NCI-H345 treated with DMSO at 0.1 percent for 48 hours (cell line): ENCODE data around the gene PDE4A.
"Not testable (repeated sequence)": the region's sequence is repeated elsewhere in the genome, so short reads cannot be mapped to it uniquely, and the experiment has no call there.

Source experiments
- DNase-seq: peaks from one replicate; lab custom pipeline; 2025; ENCODE audit not compliant: unreplicated experiment; lab: John Stamatoyannopoulos, UW

PDE4A gene

DNA sequence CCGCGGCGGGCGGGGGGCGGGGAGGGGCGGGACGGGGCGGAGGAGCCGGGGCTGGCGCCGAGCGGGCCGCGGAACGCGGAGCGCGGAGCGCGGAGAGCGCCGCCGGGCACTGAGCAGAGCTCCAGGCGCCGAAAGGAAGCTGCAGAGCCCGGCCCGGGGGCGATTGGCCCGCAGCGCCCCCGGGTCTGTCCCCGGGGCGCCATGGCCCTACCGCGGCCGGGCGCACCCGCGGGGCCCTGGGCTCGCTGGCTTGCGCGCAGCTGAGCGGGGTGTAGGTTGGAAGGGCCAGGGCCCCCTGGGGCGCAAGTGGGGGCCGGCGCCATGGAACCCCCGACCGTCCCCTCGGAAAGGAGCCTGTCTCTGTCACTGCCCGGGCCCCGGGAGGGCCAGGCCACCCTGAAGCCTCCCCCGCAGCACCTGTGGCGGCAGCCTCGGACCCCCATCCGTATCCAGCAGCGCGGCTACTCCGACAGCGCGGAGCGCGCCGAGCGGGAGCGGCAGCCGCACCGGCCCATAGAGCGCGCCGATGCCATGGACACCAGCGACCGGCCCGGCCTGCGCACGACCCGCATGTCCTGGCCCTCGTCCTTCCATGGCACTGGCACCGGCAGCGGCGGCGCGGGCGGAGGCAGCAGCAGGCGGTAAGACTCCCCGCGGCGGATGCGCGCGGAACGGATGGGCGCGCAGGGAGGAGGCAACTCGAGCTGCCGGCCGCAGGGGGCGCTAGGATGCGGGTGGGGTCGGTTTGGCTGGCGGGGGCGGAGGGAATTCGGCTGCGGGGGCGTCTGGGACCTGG lies at the start of gene PDE4A:
TSS of gene PDE4A (plus strand) at position 95 of the 796 bp plus-strand sequence. CDS start at position 322, 227 bp downstream.
- no peak for DNase-seq

DNA sequence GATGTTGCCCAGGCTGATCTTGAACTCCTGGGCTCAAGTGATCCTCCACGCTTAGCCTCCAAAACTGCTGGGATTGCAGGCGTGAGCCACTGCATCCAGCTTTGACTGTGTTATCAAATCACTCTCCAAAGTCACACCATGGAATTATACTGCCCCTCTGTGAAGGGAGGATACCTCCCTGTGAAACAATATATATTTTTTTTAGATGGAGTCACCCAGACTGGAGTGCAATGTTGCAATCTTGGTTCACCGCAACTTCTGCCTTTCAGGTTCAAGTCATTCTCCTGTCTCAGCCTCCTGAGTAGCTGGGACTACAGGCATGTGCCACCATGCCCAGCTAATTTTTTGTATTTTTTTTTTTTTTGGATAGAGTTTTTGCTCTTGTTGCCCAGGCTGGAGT lies 47.6 kb upstream of the PDE4A start:
- DNase-seq = no peak

DNA sequence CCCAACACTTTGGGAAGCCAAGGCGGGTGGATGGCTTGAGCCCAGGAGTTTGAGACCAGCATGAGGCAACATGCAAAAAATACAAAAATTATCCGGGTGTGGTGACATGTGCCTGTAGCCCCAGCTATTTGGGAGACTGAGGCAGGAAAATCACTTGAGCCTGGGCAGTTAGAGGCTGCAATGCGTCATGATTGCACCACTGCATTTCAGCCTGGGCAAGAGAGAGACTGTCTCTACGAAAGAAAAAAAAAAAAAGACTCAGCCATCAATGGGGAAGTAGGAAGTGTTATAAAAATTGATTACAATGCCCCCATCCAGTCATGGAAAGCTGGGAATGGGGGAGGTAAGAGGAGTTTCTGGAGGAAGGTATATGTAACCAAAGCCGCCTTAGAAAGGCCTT lies 45.4 kb upstream of the PDE4A start:
- no peak for DNase-seq

DNA sequence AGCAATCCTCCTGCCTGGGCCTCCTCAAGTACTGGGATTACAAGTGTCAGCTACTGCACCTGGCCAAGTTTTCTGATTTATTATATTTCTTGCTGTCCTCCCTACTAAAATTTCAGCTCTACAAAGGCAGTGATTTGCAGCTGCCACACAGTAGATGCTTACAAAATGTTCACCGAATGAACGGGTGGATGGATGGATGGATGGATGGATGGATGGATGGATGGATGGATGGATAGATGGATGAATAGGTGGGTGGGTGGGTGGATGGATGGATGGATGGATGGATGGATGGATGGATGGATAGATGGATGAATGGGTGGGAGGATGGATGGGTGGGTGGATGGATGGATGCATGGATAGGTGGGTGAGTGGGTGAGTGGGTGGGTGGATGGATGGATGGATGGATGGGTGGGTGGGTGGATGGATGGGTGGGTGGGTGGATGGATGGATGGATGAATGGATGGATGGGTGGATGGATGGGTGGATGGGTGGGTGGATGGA lies 43.1 kb upstream of the PDE4A start:
- DNase-seq = not testable (repeated sequence)

DNA sequence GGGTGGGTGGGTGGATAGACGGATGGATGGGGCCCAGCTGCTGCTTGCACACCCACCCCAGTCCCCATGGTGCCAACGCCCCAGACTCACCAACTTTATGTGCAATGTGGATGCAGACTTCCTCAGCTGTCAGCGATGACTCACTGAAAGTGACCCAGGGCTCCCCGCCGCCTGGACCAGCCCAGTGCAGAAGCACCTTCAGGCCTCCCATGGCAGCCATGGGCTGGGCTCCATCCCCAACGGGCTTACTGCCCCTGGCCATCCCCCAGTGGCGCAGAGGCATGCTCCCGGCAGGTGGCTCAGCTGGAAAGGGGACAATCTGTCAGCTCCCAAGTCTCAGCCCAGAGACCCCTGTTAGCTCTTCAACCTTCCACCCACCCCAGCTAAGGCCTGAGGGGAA lies 42.2 kb upstream of the PDE4A start:
- DNase-seq = no peak

DNA sequence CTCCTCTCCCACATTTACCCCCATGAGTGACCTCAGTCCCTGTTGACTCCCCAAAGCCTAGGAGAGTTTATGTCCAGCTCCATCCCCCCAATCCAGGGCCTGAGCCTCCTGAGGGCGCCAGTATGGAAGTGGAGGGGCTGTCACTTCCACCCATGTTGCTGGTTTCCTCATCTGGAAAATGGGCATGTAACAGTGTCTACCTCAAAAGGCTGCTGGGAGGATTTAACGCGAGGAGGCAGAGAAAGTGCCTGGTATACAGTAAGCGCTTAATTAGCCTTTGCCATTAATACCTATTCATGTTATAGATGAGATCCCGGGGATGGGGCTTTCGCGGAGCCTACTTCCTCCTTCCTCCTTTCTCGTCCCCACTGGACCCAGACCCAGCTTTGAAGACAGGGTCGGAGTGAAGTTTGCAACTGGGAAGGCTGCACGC lies 40.4 kb upstream of the PDE4A start:
- DNase-seq = no peak

DNA sequence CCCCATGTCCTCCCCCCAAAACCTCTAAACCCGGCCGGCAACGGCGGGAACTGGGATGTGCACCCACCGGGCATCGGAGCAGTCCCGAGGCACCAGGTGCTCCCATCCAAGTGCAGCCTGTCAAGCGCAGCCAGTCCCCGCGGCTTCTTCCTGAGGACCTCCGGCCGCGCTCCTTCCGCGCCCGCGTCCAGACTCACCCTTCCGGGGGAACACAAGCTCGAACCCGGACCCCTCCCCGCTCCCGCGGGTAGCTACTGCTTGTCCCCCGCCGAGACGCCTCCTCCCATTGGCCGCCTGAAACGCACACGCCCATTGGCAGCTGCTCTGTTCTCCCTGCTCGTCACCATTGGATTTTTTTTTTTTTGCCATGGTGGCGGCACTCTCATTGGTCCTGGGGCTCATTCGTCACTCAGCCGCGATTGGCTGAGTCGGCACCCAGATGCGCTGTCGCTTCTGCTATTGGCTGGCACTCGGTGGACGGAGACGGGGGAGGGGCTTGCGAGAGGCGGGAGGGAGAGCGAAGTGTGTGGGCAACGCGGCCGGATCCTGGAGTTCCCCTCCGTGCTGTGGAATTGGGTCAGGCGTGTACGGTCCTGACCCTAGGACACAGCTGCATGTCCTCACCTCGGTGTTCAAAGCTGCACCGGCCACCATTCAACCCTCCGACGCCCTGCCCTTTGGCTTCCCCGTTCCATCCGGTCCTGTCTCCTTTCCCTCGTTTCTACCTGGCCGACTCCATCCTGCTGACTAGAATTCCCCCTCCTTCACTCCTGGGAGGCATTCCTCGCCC lies 39.8 kb upstream of the PDE4A start, which contains the start of gene TYK2:
TSS of gene TYK2 (minus strand) at position 260 of the 790 bp plus-strand sequence. CDS start 2,166 bp downstream, outside the sequence.
- DNase-seq = peak; percentile 96

DNA sequence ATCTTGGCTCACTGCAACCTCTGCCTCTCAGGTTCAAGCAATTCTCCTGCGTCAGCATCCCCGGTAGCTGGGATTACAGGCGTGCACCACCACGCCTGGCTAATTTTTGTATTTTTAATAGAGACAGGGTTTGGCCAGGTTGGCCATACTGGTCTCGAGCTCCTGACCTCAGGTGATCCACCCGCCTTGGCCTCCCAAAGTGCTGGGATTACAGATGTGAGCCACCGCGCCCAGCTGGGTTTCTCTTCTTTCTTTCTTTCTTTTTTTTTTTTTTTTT lies 37.2 kb upstream of the PDE4A start:
- DNase-seq = not testable (repeated sequence)

DNA sequence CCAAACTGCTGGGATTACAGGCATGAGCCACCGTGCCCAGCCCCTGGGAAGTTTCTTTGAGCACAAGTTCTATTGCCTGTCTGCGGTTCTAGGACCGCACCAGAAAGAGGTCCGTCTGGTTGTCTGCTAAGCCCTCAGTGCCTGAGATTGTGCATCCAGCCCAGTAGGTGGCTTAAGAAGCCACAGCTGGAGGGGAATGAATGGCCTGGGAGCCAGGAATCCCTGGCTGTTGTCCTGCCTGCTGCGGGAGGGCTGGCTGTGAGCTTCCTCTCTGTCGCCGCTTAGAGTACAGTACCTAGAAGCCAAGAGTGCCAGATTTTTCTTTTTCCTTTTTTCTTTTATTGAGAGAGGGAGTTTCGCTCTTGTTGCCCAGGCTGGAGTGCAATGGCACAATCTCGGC lies 35.8 kb upstream of the PDE4A start:
- no peak for DNase-seq

DNA sequence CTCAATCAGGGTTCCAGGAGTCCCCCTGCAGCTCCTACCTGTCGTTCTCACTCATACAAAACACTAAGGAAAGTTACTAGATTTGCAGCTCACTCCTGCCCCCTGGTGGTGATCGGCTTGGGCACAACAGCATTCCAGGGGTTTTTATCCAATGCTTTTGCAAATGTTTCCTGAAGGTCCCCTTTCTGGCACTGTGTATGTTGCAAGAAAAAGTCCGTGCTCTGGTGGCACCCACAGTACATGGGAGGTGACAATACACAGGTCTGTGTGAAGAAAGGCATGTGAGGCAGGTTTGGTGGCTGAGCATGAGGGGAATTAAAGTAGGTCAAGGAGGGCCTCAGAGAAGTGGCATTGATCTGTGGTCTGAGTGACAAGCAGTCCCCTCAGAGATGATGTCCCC lies 31.4 kb upstream of the PDE4A start:
- DNase-seq = peak; percentile 78

DNA sequence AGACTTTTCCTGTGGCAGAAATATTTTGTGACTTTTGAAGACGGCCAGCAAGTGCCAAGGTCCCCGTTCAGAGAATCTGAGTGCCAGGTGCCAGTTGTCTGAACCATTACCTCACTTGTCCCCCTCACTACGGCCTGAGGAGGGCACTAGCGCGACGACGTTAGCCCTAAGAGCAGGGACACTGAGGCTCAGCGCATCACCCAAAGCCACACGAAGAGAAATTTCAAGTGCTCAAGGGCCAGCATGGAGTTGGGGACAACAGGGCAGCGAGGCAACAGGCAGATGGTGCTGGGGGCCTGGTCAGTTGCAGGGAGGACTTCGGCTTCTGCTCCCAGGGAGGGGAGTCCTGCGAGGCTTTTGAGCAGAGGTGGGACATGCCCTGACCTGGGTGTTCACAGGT lies 30.5 kb upstream of the PDE4A start:
- DNase-seq = no peak

DNA sequence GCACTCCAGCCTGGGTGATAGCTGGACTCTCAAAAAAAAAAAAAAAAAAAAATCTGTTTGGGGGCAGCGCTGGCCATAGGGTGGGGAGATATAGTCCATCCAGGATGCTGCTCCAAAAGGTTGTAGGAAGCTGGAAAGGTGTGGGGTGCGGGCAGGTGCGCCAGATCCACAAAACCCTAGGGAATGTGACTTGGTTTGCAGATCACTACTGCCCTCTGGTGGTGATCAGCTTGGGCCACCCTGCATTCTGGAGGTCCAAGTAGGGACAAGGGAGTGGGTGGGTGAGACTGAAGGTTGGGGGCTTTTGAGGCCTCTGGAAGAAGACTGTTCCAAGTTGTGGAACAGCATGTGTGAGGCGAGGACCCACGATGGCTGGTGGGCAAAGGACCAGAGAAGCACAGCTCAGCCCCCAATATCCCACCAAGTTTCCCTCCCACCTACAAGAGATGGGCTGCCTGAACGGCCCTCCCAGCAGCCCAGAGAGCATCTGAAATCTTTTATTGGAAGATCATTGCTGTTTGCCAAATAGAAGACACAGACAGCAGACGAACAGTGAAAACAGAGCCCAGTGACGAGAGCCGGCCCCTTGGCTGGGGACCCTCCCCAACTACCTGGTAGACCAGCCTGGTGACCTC lies 29.6 kb upstream of the PDE4A start:
- peak; percentile 53 for DNase-seq

DNA sequence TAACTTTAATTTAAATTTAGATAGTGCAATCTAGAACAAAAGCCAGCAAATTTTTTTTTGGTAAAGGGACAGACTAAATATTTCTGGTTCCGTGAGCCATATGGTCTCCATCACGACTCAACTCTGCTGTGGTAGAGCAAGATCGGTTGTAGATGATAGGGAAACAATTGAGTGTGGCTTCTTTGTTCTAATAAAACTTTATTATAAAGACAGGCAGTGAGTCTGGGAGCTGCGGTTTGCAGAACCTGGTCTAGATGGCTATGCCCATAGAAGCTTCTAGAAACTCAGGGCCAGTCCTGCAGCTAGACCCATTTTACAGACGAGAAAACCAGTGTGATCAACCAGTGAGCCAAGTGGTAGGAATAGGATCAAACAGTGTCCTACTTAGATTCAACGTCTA lies 28.2 kb upstream of the PDE4A start:
- DNase-seq = no peak

DNA sequence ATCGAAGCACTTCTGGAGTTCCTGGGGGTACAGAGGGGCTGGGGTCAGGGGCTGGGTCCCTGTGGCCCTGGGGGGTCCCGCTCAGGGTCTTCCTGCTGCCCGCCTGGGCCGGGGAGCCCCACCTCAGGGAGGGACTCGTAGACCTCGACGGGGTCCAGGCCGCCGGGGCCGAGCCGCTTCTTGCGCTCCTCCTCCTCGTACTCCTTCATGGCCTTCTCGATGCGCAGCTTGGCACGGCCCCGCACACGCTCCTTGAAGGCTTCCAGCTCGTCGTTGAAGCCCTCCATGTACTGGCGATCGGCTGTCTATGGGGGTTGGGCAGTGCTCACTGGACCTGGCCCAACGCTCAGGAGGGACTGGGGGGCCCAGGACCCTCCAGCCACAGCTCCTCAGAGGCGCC lies 27.2 kb upstream of the PDE4A start:
- DNase-seq = no peak

DNA sequence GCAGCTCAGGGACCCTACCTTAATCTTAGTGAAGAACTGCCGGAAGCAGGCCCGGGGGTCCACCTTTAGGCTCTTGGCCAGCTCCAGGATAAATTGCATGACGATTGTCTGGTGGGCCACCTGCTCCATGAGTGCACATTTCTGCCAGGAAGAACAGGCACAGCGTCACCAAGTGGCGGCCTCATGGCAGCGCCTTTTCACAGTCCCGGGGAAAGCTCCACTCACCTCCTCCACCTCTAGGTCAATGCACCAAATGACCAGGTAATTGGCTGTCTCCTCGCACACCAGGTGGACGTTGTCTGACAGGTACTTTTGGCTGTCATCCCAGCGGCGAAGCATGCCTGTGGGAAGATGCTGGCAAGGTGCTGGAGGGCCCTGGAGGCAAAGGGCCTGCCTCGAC lies 25.3 kb upstream of the PDE4A start:
- no peak for DNase-seq

DNA sequence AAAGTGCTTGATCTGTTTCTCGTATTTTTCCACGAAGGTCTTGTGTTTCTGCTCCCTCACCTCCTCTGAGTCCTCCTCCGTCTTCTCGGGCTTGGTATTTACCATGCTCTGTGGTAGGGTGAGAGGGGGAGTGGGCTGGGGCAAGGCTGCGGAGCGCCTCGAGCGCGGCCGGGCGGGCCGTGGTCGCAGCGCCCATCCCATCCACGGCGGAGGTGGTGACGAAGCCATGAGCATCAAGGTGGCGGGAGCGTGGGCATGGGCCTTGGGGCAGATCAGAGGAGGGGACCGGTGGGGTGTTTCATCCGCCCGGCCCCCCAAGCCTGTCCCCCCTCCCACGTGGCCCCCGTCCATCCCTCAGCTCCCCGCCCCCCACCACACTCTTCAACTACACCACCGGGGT lies 24.9 kb upstream of the PDE4A start:
- DNase-seq = no peak

DNA sequence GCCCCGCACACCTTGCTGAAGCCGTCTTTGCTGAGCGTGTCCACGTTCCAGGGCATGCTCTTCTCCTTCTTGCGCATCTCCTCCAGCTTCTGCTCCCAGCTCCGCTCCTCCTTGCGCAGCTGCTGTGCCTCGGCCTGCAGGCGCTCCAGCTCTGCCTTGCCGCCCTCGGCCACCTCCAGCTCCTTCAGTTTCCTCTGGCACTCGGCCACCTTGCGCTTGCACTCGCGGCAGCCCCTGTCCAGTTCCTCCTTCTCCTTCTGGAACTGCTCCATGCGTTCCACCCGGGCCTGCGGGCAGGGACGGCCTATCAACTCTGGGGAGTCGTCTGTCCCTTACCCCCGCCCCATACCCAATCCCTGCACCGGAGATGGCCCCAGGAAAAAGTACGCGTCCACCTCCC lies 24.4 kb upstream of the PDE4A start:
- no peak for DNase-seq

DNA sequence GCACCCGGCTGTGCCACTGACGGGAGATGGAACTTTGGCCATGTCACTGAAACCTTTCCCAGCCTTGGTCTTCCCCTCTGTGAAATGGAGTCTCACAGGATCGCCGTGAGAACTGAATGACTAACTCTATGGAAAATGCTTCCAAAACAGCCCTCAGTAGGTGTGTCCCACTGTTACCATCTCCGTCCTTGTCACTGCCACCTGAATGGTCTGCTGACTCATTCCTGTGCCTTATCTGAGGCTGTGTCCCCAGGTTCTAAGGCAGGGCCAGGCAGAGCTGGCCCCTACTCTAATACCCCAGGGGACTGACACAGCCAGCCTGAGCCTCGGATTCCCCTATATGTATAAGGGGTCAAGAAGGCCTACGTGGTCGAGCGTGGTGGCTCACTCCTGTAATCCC lies 21.5 kb upstream of the PDE4A start:
- DNase-seq = no peak

DNA sequence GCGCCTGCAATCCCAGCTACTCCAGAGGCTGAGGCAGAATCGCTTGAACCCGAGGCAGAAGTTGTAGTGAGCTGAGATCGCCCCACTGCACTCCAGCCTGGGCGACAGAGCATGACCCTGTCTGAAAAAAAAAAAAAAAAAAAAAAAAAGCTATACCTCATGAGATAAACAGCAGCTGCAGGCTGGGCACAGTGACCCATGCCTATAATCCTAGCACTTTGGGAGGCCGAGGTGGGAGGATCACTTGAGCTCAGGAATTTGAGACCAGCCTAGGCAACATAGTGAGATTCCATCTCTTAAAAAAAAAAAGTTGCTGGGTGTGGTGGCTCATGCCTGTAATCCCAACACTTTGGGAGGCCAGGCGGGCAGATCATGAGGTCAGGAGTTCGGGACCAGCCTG lies 21.0 kb upstream of the PDE4A start:
- DNase-seq = not testable (repeated sequence)

DNA sequence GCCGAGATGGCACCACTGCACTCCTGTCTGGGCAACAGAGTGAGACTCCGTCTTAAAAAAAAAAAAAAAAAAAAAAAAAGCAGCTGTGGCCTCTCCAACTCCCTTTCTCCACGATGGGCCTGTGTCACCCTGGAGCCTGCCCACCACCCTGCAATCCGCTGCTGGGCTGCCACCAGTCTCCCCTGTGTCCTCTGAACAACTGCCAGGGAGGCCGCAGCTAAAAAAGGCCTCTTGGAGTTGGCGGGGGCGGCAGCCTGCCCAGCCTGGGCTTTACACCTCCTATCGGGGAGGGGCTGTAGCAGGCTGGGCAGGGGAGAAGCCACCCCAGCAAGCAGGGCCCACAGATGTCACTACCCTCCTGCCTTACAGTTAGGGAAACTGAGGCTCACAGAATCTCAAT lies 20.5 kb upstream of the PDE4A start:
- DNase-seq = no peak

DNA sequence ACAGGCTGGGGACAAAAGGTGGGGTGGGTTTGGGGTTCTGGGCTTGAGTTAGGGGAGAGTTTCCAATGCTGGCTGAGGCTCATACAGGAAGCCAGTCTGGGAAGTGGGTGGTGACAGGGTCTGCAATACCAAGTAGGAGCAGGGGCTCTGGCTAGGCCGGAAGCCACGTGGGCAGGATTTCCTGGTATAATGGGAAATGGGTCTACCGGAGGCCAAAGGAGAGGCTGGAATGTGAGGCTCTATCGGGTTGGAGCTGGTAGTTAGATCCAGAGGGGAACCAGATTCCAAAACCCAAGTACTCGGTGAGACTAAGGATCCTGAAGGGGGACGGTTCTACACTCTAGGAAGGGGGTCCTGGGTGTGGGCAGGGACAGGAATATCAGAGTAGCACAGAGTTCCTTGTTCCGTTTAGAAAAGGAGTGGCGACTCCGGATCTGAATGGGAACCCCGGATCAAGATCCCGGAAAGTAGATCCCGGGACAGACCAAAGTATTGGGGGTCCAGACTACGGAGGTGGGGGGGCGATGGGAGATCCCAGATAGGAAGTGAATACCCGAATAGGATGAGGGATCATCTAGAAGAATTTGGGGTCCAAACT lies 17.8 kb upstream of the PDE4A start:
- DNase-seq = no peak
